GM21529 (cell line): ENCODE data around the gene IMMP2L.
"Not testable (repeated sequence)": the region's sequence is repeated elsewhere in the genome, so short reads cannot be mapped to it uniquely, and the experiment has no call there.

Experiments used
- ATAC-seq: cut with Tn5 transposase; IDR thresholded peaks from one replicate; pipeline ENCODE4 v1.9.1; 2021; ENCODE audit not compliant: unreplicated experiment

IMMP2L gene

GRCh38 chr7:111272092-111272491 lies 290.2 kb downstream of the IMMP2L start:
- no peak for ATAC-seq

GRCh38 chr7:111270794-111271193 lies 291.5 kb downstream of the IMMP2L start:
- ATAC-seq: not testable (repeated sequence)

DNA sequence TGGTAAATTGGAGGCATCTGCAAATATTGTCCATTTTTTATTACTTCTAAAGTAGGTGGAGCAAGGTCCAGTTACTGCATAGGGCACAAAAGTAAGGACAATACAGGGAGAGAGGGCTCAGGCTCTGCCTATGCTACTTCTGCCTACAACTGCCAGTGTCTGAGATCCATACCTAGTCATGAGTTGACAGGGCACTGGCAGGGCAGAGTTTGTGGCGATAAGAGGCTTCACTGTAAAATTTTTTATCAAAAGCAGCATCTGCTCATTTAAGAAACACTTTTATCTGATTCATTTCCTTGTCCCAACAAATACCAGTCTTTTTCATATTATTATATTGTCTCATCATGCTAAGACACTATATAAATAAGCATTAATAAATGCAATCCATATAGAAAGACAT lies 293.4 kb downstream of the IMMP2L start:
- no peak for ATAC-seq

GRCh38 chr7:111266613-111267012 lies 295.7 kb downstream of the IMMP2L start:
- no peak for ATAC-seq

GRCh38 chr7:111265394-111265793 lies 296.9 kb downstream of the IMMP2L start:
- ATAC-seq: no peak

- ATAC-seq: no peak
These were observed 297.3 kb downstream of the IMMP2L start for GRCh38 chr7:111264981-111265380.

DNA sequence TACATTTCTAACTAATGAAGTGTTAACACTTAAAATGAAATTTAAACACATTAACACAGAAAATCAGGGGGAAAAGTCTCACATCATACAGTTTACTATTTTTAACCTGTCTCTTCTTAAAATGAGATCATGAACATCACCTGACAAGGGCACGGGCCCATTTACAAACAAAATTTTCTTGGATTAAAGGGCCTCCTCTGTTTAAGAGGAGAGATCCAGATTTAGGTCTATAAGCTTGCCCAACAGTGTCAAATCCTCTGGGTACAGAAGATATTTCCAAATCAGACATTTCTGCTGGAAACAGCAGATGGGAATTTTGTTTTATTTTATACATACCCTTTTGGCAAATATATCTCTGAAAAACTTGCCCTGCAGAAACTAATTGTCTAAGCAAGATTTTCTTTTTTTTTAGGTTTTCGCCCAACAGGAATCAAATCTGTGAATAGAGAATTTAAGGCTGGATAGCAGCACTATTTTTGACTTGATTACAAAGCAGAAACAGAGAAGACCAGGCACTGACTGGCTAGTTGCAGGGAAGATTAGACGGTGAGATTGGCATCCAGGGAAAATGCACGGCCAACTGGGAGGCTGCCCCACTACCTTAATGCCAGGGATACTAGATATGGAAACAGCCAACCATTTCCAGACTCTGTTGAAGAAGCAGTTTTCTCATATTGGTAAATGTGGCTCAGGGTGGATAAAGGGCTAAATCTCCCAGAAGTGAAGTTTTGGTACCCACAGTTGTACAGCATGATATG lies 298.0 kb downstream of the IMMP2L start:
- ATAC-seq: no peak

GRCh38 chr7:111262293-111263116 lies 299.8 kb downstream of the IMMP2L start:
- ATAC-seq: no peak

- ATAC-seq: no peak
These were observed 300.8 kb downstream of the IMMP2L start for GRCh38 chr7:111261496-111261895.

DNA sequence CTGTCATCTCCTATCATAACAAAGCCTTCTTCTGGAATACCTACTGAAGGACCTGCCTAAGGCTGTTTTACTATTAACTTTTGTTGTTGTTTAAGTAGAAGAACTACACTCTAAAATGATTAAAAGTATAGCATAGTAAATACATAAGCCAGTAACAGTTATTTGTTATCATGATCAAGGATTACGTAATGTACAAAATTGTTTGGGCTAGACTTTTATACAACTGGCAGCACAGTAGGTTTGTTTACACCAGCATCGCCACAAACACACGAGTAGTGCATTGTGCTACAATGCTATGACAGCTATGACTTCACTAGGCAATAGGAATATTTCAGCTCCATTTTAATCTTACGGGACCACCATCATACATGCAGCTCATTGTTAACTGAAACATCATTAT lies 302.3 kb downstream of the IMMP2L start:
- no peak for ATAC-seq

GRCh38 chr7:111256391-111256790 lies 305.9 kb downstream of the IMMP2L start:
- no peak for ATAC-seq

DNA sequence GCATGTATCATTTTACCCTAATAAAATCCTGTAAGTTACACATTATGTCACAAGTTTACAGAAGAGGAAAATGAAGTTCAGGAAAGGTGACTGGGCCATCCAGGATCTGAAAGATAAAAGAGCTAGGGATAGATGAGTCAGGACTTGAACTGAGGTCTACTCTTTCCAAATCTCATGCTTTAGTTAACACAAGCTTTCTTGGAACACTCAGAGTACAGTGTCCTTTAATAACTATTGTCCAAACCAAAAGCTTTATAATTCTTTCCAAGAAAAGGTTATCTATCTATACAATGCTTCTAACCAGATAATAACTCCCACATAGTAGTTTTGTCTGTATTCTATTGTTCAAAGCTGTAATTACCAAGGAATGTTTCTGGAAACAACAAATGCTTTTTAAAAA lies 306.7 kb downstream of the IMMP2L start:
- no peak for ATAC-seq

DNA sequence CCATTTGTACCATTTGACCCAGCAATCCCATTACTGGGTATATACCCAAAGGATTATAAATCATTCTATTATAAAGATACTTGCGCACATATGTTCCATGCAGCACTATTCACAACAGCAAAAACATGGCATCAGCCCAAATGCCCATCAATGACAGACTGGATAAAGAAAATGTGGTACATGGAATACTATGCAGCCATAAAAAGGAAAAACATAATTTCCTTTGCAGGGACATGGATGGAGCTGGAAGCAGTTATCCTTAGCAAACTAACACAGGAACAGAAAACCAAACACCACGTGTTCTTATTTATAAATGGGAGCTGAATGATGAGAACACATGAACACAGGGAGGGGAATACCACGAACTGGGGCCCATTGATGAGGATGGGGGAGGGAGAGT lies 310.9 kb downstream of the IMMP2L start:
- ATAC-seq: not testable (repeated sequence)

DNA sequence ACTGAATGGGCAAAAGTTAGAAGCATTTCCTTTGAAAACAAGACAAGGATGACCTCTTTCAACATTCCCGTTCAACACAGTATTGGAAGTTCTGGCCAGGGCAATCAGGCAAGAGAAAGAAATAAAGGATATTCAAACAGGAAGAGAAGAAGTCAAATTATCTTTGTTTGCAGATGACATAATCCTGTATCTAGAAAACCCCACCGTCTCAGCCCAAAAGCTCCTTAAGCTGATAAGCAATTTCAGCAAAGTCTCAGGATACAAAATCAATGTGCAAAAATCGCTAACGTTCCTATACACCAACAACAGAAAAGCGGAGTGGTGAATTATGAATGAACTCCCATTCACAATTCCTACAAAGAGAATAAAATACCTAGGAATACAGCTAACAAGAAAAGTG lies 312.5 kb downstream of the IMMP2L start:
- ATAC-seq: not testable (repeated sequence)

- no peak for ATAC-seq
These were observed 320.0 kb downstream of the IMMP2L start for GRCh38 chr7:111242141-111242755.

DNA sequence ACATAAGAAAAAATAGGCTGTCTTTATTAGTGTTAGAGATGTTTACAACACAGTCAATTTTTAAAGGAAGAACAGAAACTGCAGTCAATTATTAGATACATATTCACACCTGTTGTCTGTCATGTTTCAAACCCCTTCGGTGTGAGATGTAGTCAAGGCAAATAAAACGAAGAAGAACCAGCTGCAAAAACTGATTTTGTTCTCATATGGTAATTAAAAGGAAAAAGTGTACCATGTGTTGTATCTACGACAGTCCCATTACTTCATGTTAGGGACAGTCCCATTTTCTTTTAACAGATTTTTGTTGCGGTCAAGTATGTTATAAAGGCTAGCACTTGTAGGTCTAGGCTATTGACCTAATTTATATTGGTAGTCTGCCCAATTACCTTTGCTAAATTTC lies 321.9 kb downstream of the IMMP2L start:
- peak; percentile 58 for ATAC-seq

DNA sequence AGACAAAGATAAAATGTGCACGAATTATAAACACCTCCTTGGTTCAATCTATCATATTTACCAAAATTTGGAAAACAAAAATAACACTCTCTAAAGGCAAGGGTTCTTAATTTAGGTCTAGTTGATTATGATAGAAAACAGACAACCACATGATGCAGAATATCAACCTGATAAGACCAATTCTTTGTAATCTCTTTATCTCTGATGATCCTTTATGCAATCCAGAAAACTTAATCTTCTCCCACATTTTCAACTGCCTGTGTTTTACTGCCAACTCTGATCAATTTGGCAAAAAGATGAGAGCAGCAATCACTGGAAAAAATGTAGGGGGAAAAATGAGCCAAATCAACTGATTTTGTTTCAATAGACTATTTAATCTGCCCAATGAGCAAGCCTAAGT lies 322.9 kb downstream of the IMMP2L start:
- ATAC-seq: no peak

DNA sequence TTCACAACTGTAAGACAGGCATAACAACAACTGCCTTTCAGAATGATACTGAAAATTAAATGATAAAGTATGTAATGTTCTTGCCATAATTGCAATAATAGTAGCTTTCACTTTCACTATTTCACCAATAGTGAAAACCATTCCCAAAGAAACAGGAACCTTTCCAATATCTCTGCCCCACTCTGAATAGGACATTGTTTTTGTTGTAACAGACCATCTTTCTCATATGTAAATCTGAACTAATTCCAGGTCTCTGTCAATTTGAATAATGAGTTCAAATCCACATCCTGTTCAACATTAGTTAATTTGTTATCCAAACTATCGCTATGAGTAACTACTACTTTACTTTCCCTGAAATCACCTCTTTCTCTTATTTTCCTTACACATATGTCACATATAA lies 323.4 kb downstream of the IMMP2L start:
- ATAC-seq: no peak

- no peak for ATAC-seq
These were observed 326.6 kb downstream of the IMMP2L start for GRCh38 chr7:111235709-111236108.

DNA sequence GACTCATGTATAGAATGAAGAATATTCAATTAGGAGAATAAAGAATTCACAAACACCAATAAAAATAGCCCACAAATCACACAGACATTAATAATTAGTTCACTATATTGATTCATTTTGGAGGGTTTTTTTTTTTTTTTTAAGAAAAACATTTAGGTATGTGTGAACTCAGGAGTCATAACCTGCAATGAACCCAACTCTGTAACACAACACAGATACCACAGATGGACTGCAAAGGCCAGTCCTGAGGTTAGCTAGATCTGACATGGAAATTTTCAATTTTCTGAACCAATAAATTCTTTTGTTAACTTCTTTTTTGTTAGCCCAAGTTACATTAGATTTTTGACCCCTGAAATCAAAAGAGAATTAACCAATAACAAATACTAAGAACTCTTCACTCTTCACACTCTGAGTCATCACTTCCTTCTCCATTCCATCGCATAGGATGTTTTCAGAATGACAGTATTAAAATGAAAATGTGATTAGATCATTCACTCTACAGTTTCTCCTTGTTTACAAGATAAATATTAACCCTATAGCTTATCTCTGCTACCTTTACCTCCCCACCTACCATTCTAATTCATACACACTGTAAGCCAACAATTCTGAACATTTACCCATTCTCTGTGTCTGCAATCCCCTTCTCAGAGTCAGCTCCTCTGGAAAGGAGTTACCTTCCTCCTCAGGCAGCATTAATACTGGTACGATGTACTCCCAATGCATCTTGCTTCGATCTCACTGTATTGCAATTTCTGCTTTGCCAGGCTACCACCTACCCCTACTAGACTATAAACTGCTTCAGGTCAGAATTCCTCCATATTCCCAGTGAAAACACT lies 329.8 kb downstream of the IMMP2L start:
- ATAC-seq: peak; percentile 87

GRCh38 chr7:111229916-111230315 lies 332.4 kb downstream of the IMMP2L start:
- ATAC-seq: no peak
